Endothelial cell of umbilical vein (primary cell): ENCODE data around the gene ZNF672. TPM values are rescaled to one million over a fixed set of nuclear protein-coding genes. Genes with fewer than 3 reads are reported as not detected.

Source experiments
- BruUV-seq: library from RNA; stranded (reverse); fragments of 400-500 nt; replicated peaks from 2 replicates; lab custom pipeline; 2021; lab: Mats Ljungman, UMichigan
- CTCF ChIA-PET: fragments of 300-600, 350-600 bp; sonication (Branson Sonifier 250); formaldehyde crosslinking; loops from one replicate; lab custom pipeline; 2021; ENCODE audit warnings: antibody characterized with exemption, inconsistent platforms; lab: Charles Lee
- POLR2A ChIA-PET: fragments of 300-600, 350-600 bp; sonication (Branson Sonifier 250); formaldehyde crosslinking; loops from one replicate; lab custom pipeline; 2021; ENCODE audit warnings: antibody characterized with exemption, inconsistent platforms; lab: Charles Lee
- DNase-seq: peaks from one replicate; pipeline ENCODE4 v3.0.0-alpha.2; 2011; ENCODE audit warnings: low read depth, low spot score
- FAIRE-seq: peaks from 2 replicates; lab custom pipeline; 2011; peaks lifted over from hg19 to GRCh38; lab: Jason Lieb, UNC
- H2AFZ ChIP-seq: 2 replicates; pipeline ENCODE4 v1.6.0; 2012; ENCODE audit warnings: low read depth, low read length, control low read depth, inconsistent platforms
- H3K27ac ChIP-seq: 2 replicates; pipeline ENCODE4 v1.5.1; 2011; ENCODE audit warnings: low read depth, mild to moderate bottlenecking, control low read depth, low read length, moderate library complexity; ENCODE audit not compliant: insufficient read depth
- H3K27me3 ChIP-seq, 2 experiments: 2 replicates each; pipeline versions ENCODE4 v1.6.0 to v1.6.1; 2011; ENCODE audit warnings: low read length in 2 of 2, mixed read lengths in 1 of 2; ENCODE audit not compliant: control insufficient read depth in 2 of 2, insufficient read depth in 2 of 2
- H3K36me3 ChIP-seq, 2 experiments: 2 replicates in 1 of 2; 3 replicates in 1 of 2; pipeline ENCODE4 v1.5.1; 2011; ENCODE audit warnings: low read length in 2 of 2, mild to moderate bottlenecking in 1 of 2, moderate library complexity in 1 of 2; ENCODE audit not compliant: control insufficient read depth in 2 of 2, insufficient read depth in 2 of 2; ENCODE audit errors: extremely low read depth in 1 of 2
- H3K4me1 ChIP-seq: 3 replicates; pipeline ENCODE4 v1.5.1; 2011; ENCODE audit warnings: mild to moderate bottlenecking, low read length; ENCODE audit not compliant: control insufficient read depth, insufficient read depth; ENCODE audit errors: extremely low read depth
- H3K4me2 ChIP-seq: 2 replicates; pipeline ENCODE4 v1.6.1; 2011; ENCODE audit warnings: low read length, control low read depth, mixed read lengths; ENCODE audit not compliant: insufficient read depth
- H3K4me3 ChIP-seq, 3 experiments: fragments of 200-600 bp in 1 of 3; sonication (generic), shearing (Covaris generic) in 1 of 3; replicated peaks in 1 of 3; 2 replicates each; pipeline ENCODE4 v1.5.1; 2011 to 2016; ENCODE audit warnings: control low read depth in 3 of 3, low read length in 3 of 3, mild to moderate bottlenecking in 2 of 3, inconsistent platforms in 1 of 3, low read depth in 1 of 3, moderate library complexity in 1 of 3; ENCODE audit not compliant: insufficient read depth in 1 of 3
- H3K79me2 ChIP-seq: 2 replicates; pipeline ENCODE4 v1.6.0; 2012; ENCODE audit warnings: low read length, inconsistent platforms; ENCODE audit not compliant: control insufficient read depth, insufficient read depth
- H3K9ac ChIP-seq: replicated peaks from 2 replicates; pipeline ENCODE3; 2011; ENCODE audit warnings: low read length, control low read depth; ENCODE audit not compliant: insufficient read depth; ENCODE audit errors: extremely low read depth
- H3K9me1 ChIP-seq: replicated peaks from 3 replicates; pipeline ENCODE4 v1.6.0; 2011; ENCODE audit warnings: mild to moderate bottlenecking, low read length; ENCODE audit not compliant: control insufficient read depth, insufficient read depth; ENCODE audit errors: extremely low read depth
- H3K9me3 ChIP-seq: replicated peaks from 2 replicates; pipeline ENCODE4 v1.5.1; 2012; ENCODE audit warnings: low read length, inconsistent platforms; ENCODE audit not compliant: control insufficient read depth, insufficient read depth
- H4K20me1 ChIP-seq: replicated peaks from 2 replicates; pipeline ENCODE3; 2011; ENCODE audit warnings: mild to moderate bottlenecking, low read length; ENCODE audit not compliant: control insufficient read depth, insufficient read depth; ENCODE audit errors: extremely low read depth
- CTCF ChIP-seq, 2 donors: IDR thresholded peaks; 1 replicate in 1 of 2; 2 replicates in 1 of 2; pipeline ENCODE4 v1.5.1; 2011; ENCODE audit warnings: low read length in 2 of 2, mild to moderate bottlenecking in 2 of 2, moderate library complexity in 2 of 2, control low read depth in 1 of 2, inconsistent platforms in 1 of 2, low read depth in 1 of 2; ENCODE audit not compliant: insufficient read depth in 1 of 2; ENCODE audit errors: extremely low read depth in 1 of 2
- EZH2 ChIP-seq: IDR thresholded peaks from 2 replicates; pipeline ENCODE4 v1.6.1; 2012; ENCODE audit warnings: borderline replicate concordance, low read depth, mild to moderate bottlenecking, moderate library complexity, low read length, inconsistent platforms; ENCODE audit not compliant: severe bottlenecking
- FOS ChIP-seq: IDR thresholded peaks from 2 replicates; pipeline ENCODE4 v1.6.1; 2011; ENCODE audit warnings: mild to moderate bottlenecking, low read length, moderate library complexity, borderline replicate concordance; ENCODE audit not compliant: insufficient read depth
- GATA2 ChIP-seq: IDR thresholded peaks from 2 replicates; pipeline ENCODE4 v1.7.0; 2011; ENCODE audit warnings: low read depth, mild to moderate bottlenecking, moderate library complexity, mixed read lengths, low read length; ENCODE audit not compliant: insufficient read length, insufficient read depth
- JUN ChIP-seq: IDR thresholded peaks from 2 replicates; pipeline ENCODE4 v1.6.1; 2011; ENCODE audit warnings: borderline replicate concordance, low read depth; ENCODE audit not compliant: insufficient read length, insufficient read depth
- MAX ChIP-seq: IDR thresholded peaks from 2 replicates; pipeline ENCODE4 v1.6.1; 2011; ENCODE audit not compliant: insufficient read depth, insufficient read length
- MYC ChIP-seq: IDR thresholded peaks from one replicate; pipeline ENCODE4 v1.6.1; 2011; ENCODE audit warnings: mild to moderate bottlenecking, low read depth, low read length
- POLR2A ChIP-seq: IDR thresholded peaks from 2 replicates; pipeline ENCODE4 v1.6.1; 2012; ENCODE audit warnings: low read depth, mild to moderate bottlenecking, control low read depth, low read length
- POLR2AphosphoS5 ChIP-seq: IDR thresholded peaks from 2 replicates; pipeline ENCODE4 v1.6.1; 2012; ENCODE audit warnings: low read depth, mild to moderate bottlenecking, control low read depth, low read length, moderate library complexity; ENCODE audit not compliant: insufficient read depth
- dilution Hi-C: fragments of 300-500 bp; cut with MboI; formaldehyde crosslinking; loops from one replicate; pipeline ENCODE4 v1.15.0; 2019; ENCODE audit warnings: low sequenced_read_pairs; ENCODE audit not compliant: extremely low pct_ligation_motif_present
- intact Hi-C: fragments of 100-400 bp; cut with micrococcal nuclease; formaldehyde crosslinking; loops from one replicate; pipeline ENCODE4 v1.10.0; 2022
- polyA plus RNA-seq, 4 experiments: library from polyadenylated mRNA; depleted of rRNA in 3 of 4; stranded (reverse) in 3 of 4; unstranded in 1 of 4; fragments of >200 nt; gene quantifications; 2 replicates each; pipeline versions ENCODE4 v1.2.1 to v1.2.3, GENCODE V29; 2011 to 2012; ENCODE audit warnings: missing spikeins in 1 of 4
- total RNA-seq: library from RNA; stranded (reverse); gene quantifications from 2 replicates; pipeline ENCODE4 v1.2.3, GENCODE V29; 2021

Gene ZNF672
- total and polyA plus RNA-seq, 2 donors (not counting 3 experiments of a cell fraction or from before 2014, with no cell fraction given) = 20.1 to 29.6 TPM

DNA sequence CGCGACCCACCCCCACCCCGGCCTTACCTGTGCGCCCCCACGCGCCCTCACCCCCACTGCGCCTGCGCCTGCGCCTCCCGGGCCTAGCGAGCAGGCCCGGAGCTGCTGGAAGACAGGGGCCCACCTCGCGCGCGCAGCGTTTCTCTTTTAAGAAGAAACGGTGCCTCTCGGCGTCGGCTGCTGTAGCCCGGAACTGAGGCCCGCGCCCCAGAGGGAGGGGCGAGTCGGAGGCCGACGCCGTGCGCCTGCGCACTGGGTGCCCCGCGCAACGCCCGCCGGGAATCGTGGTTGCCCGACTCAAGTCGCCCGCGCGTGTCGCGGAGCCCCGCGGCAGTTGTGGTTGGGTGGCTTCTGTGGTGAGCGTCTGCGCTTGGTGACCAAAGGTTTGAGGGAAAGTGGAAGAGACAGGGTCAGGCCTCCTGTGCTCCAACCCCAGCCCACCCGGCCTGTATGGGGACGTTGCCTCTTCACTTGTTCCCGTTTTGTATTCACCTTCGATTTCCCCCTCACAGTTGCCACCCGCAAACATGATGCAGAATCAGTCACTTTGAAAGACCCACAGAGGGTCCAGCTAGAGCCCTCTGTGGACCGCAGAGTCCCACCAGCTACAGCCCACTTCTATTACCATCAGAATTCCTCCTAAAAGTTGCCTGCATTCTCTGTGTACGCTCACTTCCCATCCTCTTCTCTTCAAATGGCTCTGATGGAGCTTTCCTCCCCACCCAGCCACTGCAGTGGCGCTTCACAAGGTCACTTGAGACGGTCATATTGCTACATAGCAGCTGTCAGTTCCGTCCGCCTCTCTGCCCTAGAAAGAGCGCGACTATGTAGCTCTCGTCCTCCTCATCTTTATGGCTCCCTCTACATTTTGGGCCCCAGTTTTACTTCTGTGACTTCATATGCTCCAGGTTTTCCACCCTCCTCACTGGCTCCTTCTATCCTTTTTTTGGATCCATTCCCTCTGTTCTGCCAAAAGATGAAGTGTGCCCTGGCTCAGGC, 21.2 kb downstream of the ZNF672 start, which contains the start of gene ZNF692:
Gene ZNF692, minus strand, starts transcription at position 195 of the 999 bp plus-strand sequence. CDS start 776 bp downstream, outside the sequence.
- Histone ChIP-seq H3K4me3 (peak within 1 kb of the TSS; percentile 18 to 68 (median 39)), H2AFZ (peak within 1 kb of the TSS; percentile 82), H4K20me1 (no peaks in the 10 kb centered on the region), H3K36me3 (peaks cover 0 to 2% of the 10 kb centered on the region in 2 experiments), H3K4me2 (peak within 1 kb of the TSS; percentile 82), H3K9me3 (no peaks in the 10 kb centered on the region), H3K79me2 (peaks cover 10% of the 10 kb centered on the region), H3K9ac (peak within 1 kb of the TSS; percentile 64), H3K4me1 (peaks cover 23% of the 10 kb centered on the region), H3K27ac (peak within 1 kb of the TSS; percentile 22), H3K27me3 (peaks cover 2 to 4% of the 10 kb centered on the region in 2 experiments), H3K9me1 (no peaks in the 10 kb centered on the region)
- FAIRE-seq = peak; percentile 88
- peak; percentile 96 for DNase-seq
- TSS peak; percentile 85 for BruUV-seq
- TF ChIP-seq POLR2A (peak; percentile 98), MAX (peak; percentile 92), CTCF (IDR thresholded peaks at IDR 0.05; ENCODE audit: extremely low read depth in 1 of 2, insufficient read depth in 1 of 2, low read depth in 1 of 2, low read length in 2 of 2) (no peak), FOS (no peak), MYC (peak; percentile 10), JUN (no peak), GATA2 (no peak), EZH2 (no peak), POLR2AphosphoS5 (peak; percentile 98)
- dilution Hi-C loops (no loop called here), intact Hi-C loops (loop anchor here (1.0 kb wide), 4 partner anchors 14 to 47 kb away; partner anchors contain the start of genes PGBD2 and ZNF672)
- CTCF ChIA-PET = interaction anchor here (0.8 to 2.6 kb wide), 8 partner anchors 12 to 47 kb away, joined by 3 to 17 read pairs (median 10); partner anchors contain the start of genes SH3BP5L and ZNF672
- POLR2A ChIA-PET = interaction anchor here (0.7 to 2.2 kb wide), 3 partner anchors 10 to 21 kb away, joined by 3 to 14 read pairs (median 4); partner anchors contain the start of gene ZNF672
